ENCODE results near the gene TFAP2D. TPM values are rescaled to one million over a fixed set of nuclear protein-coding genes. Genes with fewer than 3 reads are reported as not detected.
A peak's percentile ranks its signal among the peaks of the same experiment; 100 is the strongest.

Gene TFAP2D
- total and polyA plus RNA-seq, 12 donors, result not detected

- Histone ChIP-seq H3K36me3 (no peaks in the 10 kb centered on the region), H3K9me3 (no peaks in the 10 kb centered on the region), H3K27ac (no peak overlapping the region), H3K4me1 (peaks cover 0 to 23% (median 7%) of the 10 kb centered on the region in 9 donors), H3K27me3 (peaks cover 20 to 84% (median 79%) of the 10 kb centered on the region in 7 donors), H3K4me3 (peak overlapping the region in 7 of 10 donors; percentile 10 to 48 (median 37))
- TF ChIP-seq CTCF (IDR thresholded peaks at IDR 0.05), result no peak
- DNase-seq (no peak), ATAC-seq (no peak)
- 8 to 10% methylated on average over 16 of the region's 16 CpGs for WGBS, 2 donors
- intact Hi-C loops (cut with DNase I), result loop anchor here in 9 of 10 donors (2.0 to 10.0 kb wide), 7 partner anchors 1142 to 1449 kb away; no protein-coding TSS in a partner anchor
These were observed 102.2 kb downstream of the TFAP2D start for GRCh38 chr6:50815436-50816114.

- peak in 2 of 8 donors; percentile 50 to 57 for ATAC-seq
- intact Hi-C loops (cut with DNase I), result loop anchor here in 8 of 10 donors (2.0 to 10.0 kb wide), 7 partner anchors 1141 to 1449 kb away; no protein-coding TSS in a partner anchor
- no peaks in the 10 kb centered on the region for H3K36me3 ChIP-seq
- H3K27ac ChIP-seq, result no peak overlapping the region
- H3K9me3 ChIP-seq, result no peaks in the 10 kb centered on the region
- H3K4me3 ChIP-seq, result peak overlapping the region in 7 of 10 donors; percentile 10 to 48 (median 37)
- H3K27me3 ChIP-seq, result peaks cover 20 to 90% (median 85%) of the 10 kb centered on the region in 7 donors
- 1% methylated on average over 14 of the region's 14 CpGs for WGBS, 2 donors
- TF ChIP-seq CTCF (IDR thresholded peaks at IDR 0.05), result peak; percentile 56 to 88 (median 85)
- DNase-seq, result peak; percentile 42 to 43
- peaks cover 0 to 27% (median 7%) of the 10 kb centered on the region in 9 donors for H3K4me1 ChIP-seq
These were observed 102.9 kb downstream of the TFAP2D start for GRCh38 chr6:50816115-50816675.

- H3K9me3 ChIP-seq, result no peaks in the 10 kb centered on the region
- H3K27me3 ChIP-seq, result peaks cover 20 to 99% (median 91%) of the 10 kb centered on the region in 7 donors
- no peaks in the 10 kb centered on the region for H3K36me3 ChIP-seq
- no peak overlapping the region for H3K4me3 ChIP-seq
- no peak for ATAC-seq
- no peak overlapping the region for H3K27ac ChIP-seq
- intact Hi-C loops (cut with DNase I), result loop anchor here in 8 of 10 donors (2.0 to 10.0 kb wide), 7 partner anchors 1140 to 1448 kb away; no protein-coding TSS in a partner anchor
- no peak for DNase-seq
- TF ChIP-seq CTCF (IDR thresholded peaks at IDR 0.05), result no peak
- WGBS, 2 donors, result 8% methylated on average over 15 of the region's 15 CpGs
- H3K4me1 ChIP-seq, result peaks cover 0 to 27% (median 7%) of the 10 kb centered on the region in 9 donors
These were observed 103.8 kb downstream of the TFAP2D start for GRCh38 chr6:50816947-50817645.

GRCh38 chr6:50817646-50817950 lies 104.3 kb downstream of the TFAP2D start:
- H3K27ac ChIP-seq, result no peak overlapping the region
- intact Hi-C loops (cut with DNase I), result loop anchor here in 8 of 10 donors (2.0 to 10.0 kb wide), 7 partner anchors 1140 to 1447 kb away; no protein-coding TSS in a partner anchor
- ATAC-seq, result no peak
- no peak overlapping the region for H3K4me3 ChIP-seq
- TF ChIP-seq CTCF (IDR thresholded peaks at IDR 0.05), result no peak
- no peaks in the 10 kb centered on the region for H3K9me3 ChIP-seq
- peaks cover 20 to 100% (median 96%) of the 10 kb centered on the region in 7 donors for H3K27me3 ChIP-seq
- peaks cover 0 to 27% (median 7%) of the 10 kb centered on the region in 9 donors for H3K4me1 ChIP-seq
- no peaks in the 10 kb centered on the region for H3K36me3 ChIP-seq
- WGBS, 2 donors, result 6 to 16% methylated on average over 2 of the region's 2 CpGs
- no peak for DNase-seq
